Left cardiac atrium (tissue), 4 donors: ENCODE data around the gene CAMK1D. TPM values are rescaled to one million over a fixed set of nuclear protein-coding genes. Genes with fewer than 3 reads are reported as not detected.
"Not testable (repeated sequence)": the region's sequence is repeated elsewhere in the genome, so short reads cannot be mapped to it uniquely, and the experiment has no call there.

Experiments
- ATAC-seq, 2 donors: fragments of 200-7000 bp; cut with Tn5 transposase; one replicate each; pipeline ENCODE4 v1.9.1; 2020; ENCODE audit warnings: mild to moderate bottlenecking in 2 of 2, moderate library complexity in 2 of 2
- DNase-seq: peaks from one replicate; pipeline ENCODE4 v3.0.0-alpha.2; 2020
- intact Hi-C, 2 donors: fragments of 100-400 bp; cut with DNase I; formaldehyde crosslinking; loops; one replicate each; pipeline versions ENCODE4 v1.14.1 to v1.15.1; 2022 to 2023
- total RNA-seq, 2 donors: library from RNA; stranded (reverse); fragmentation: NEBNext Ultra II Directional; extraction: Animal tissue kit (Norgen Biotek cat#: 25700); gene quantifications; one replicate each; pipeline ENCODE4 v1.2.1, GENCODE V29; 2021
- donor health status: DM: no; HTN: yes; CAD: no.
- donor health status: DM: no; HTN: yes; CAD: no; lungs with severe emphysema.
- donor health status: DM: yes; HTN: yes; CAD: no.
- donor health status: Dilated cardiomyopathy.

The CAMK1D gene
- total RNA-seq, 2 donors from 2014 or later: 23.8 to 38.5 TPM

- DNase-seq (no peak), ATAC-seq (no peak)
- intact Hi-C loops: loop anchor here in 1 of 2 donors (5.0 to 10.0 kb wide), 2 partner anchors 110 to 177 kb away; no protein-coding TSS in a partner anchor
Observed at GRCh38 chr10:12724807-12725579, 375.6 kb downstream of the CAMK1D start.

GRCh38 chr10:12725580-12725888, 376.2 kb downstream of the CAMK1D start:
- not testable (repeated sequence) for DNase-seq, ATAC-seq
- intact Hi-C loops: loop anchor here in 1 of 2 donors (10.0 kb wide), 1 partner anchor 109 kb away; no protein-coding TSS in a partner anchor

- peak in 1 of 2 donors; percentile 7 for ATAC-seq
- intact Hi-C loops: loop anchor here in 1 of 2 donors (10.0 kb wide), 1 partner anchor 108 kb away; no protein-coding TSS in a partner anchor
- no peak for DNase-seq
Observed at GRCh38 chr10:12726971-12727831, 377.9 kb downstream of the CAMK1D start.

GRCh38 chr10:12727832-12728215, 378.5 kb downstream of the CAMK1D start:
- DNase-seq: peak; percentile 48
- intact Hi-C loops: loop anchor here in 1 of 2 donors (10.0 kb wide), 1 partner anchor 107 kb away; no protein-coding TSS in a partner anchor
- ATAC-seq: peak in 1 of 2 donors; percentile 80

- intact Hi-C loops: loop anchor here in 1 of 2 donors (10.0 kb wide), 1 partner anchor 106 kb away; no protein-coding TSS in a partner anchor
- ATAC-seq: peak; percentile 45 to 77
Observed at GRCh38 chr10:12728494-12728893, 379.1 kb downstream of the CAMK1D start.

GRCh38 chr10:12729885-12730284, 380.5 kb downstream of the CAMK1D start:
- intact Hi-C loops: loop anchor here in 1 of 2 donors (10.0 kb wide), 1 partner anchor 105 kb away; no protein-coding TSS in a partner anchor
- ATAC-seq (no peak), DNase-seq (no peak)

More at GRCh38 chr10:12728494-12728893, 379.1 kb downstream of the CAMK1D start:
- DNase-seq: peak; percentile 39

- DNase-seq (no peak), ATAC-seq (peak; percentile 20 to 64)
- intact Hi-C loops: no loop called here
Observed at GRCh38 chr10:12730809-12731519, 381.6 kb downstream of the CAMK1D start.

- no peak for DNase-seq
- no peak for ATAC-seq
- intact Hi-C loops: no loop called here
Observed at GRCh38 chr10:12733271-12733670, 383.9 kb downstream of the CAMK1D start.

- peak; percentile 19 to 76 for ATAC-seq
- intact Hi-C loops: no loop called here
- no peak for DNase-seq
Observed at GRCh38 chr10:12735843-12736462, 386.6 kb downstream of the CAMK1D start.

GRCh38 chr10:12740813-12741212, 391.5 kb downstream of the CAMK1D start:
- intact Hi-C loops: no loop called here
- DNase-seq (no peak), ATAC-seq (no peak)

GRCh38 chr10:12741360-12741804, 392.0 kb downstream of the CAMK1D start:
- peak; percentile 54 for DNase-seq
- intact Hi-C loops: no loop called here
- peak; percentile 88 to 89 for ATAC-seq

- intact Hi-C loops: no loop called here
- DNase-seq: no peak
- no peak for ATAC-seq
Observed at GRCh38 chr10:12742771-12743170, 393.4 kb downstream of the CAMK1D start.

GRCh38 chr10:12743466-12743865, 394.1 kb downstream of the CAMK1D start:
- ATAC-seq, DNase-seq, intact Hi-C loops: not testable (repeated sequence)

- DNase-seq (no peak), ATAC-seq (no peak)
- intact Hi-C loops: no loop called here
Observed at GRCh38 chr10:12743941-12744340, 394.6 kb downstream of the CAMK1D start.

- ATAC-seq (no peak), DNase-seq (no peak)
- intact Hi-C loops: no loop called here
Observed at GRCh38 chr10:12748186-12748585, 398.8 kb downstream of the CAMK1D start.

GRCh38 chr10:12749760-12750478, 400.6 kb downstream of the CAMK1D start:
- ATAC-seq (no peak), DNase-seq (no peak)
- intact Hi-C loops: no loop called here

GRCh38 chr10:12750526-12751201, 401.3 kb downstream of the CAMK1D start:
- ATAC-seq (no peak), DNase-seq (no peak)
- intact Hi-C loops: no loop called here
